Endothelial cell of umbilical vein (primary cell): ENCODE measurements around the gene CACNA2D2.

Experiments used
- EZH2 ChIP-seq: IDR thresholded peaks from 2 replicates; pipeline ENCODE4 v1.6.1; 2012; ENCODE audit warnings: borderline replicate concordance, low read depth, mild to moderate bottlenecking, moderate library complexity, low read length, inconsistent platforms; ENCODE audit not compliant: severe bottlenecking
- FOS ChIP-seq: IDR thresholded peaks from 2 replicates; pipeline ENCODE4 v1.6.1; 2011; ENCODE audit warnings: mild to moderate bottlenecking, low read length, moderate library complexity, borderline replicate concordance; ENCODE audit not compliant: insufficient read depth
- GATA2 ChIP-seq: IDR thresholded peaks from 2 replicates; pipeline ENCODE4 v1.7.0; 2011; ENCODE audit warnings: low read depth, mild to moderate bottlenecking, moderate library complexity, mixed read lengths, low read length; ENCODE audit not compliant: insufficient read length, insufficient read depth
- MAX ChIP-seq: IDR thresholded peaks from 2 replicates; pipeline ENCODE4 v1.6.1; 2011; ENCODE audit not compliant: insufficient read depth, insufficient read length
- POLR2A ChIP-seq: IDR thresholded peaks from 2 replicates; pipeline ENCODE4 v1.6.1; 2012; ENCODE audit warnings: low read depth, mild to moderate bottlenecking, control low read depth, low read length
- TF ChIP-seq, protein P1 (sequence below), 2 donors: IDR thresholded peaks; 1 replicate in 1 of 2; 2 replicates in 1 of 2; pipeline ENCODE4 v1.5.1; 2011; ENCODE audit warnings: low read length in 2 of 2, mild to moderate bottlenecking in 2 of 2, moderate library complexity in 2 of 2, control low read depth in 1 of 2, inconsistent platforms in 1 of 2, low read depth in 1 of 2; ENCODE audit not compliant: insufficient read depth in 1 of 2; ENCODE audit errors: extremely low read depth in 1 of 2

- TF ChIP-seq, protein P1, sequence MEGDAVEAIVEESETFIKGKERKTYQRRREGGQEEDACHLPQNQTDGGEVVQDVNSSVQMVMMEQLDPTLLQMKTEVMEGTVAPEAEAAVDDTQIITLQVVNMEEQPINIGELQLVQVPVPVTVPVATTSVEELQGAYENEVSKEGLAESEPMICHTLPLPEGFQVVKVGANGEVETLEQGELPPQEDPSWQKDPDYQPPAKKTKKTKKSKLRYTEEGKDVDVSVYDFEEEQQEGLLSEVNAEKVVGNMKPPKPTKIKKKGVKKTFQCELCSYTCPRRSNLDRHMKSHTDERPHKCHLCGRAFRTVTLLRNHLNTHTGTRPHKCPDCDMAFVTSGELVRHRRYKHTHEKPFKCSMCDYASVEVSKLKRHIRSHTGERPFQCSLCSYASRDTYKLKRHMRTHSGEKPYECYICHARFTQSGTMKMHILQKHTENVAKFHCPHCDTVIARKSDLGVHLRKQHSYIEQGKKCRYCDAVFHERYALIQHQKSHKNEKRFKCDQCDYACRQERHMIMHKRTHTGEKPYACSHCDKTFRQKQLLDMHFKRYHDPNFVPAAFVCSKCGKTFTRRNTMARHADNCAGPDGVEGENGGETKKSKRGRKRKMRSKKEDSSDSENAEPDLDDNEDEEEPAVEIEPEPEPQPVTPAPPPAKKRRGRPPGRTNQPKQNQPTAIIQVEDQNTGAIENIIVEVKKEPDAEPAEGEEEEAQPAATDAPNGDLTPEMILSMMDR (IDR thresholded peaks at IDR 0.05; ENCODE audit: extremely low read depth in 1 of 2, insufficient read depth in 1 of 2, low read depth in 1 of 2, low read length in 2 of 2), result no peak
- TF ChIP-seq EZH2, result no peak
- TF ChIP-seq POLR2A, result no peak
- no peak for TF ChIP-seq GATA2
- no peak for TF ChIP-seq MAX
- TF ChIP-seq FOS, result no peak
Measured at GRCh38 chr3:50406487-50406886, 96.9 kb downstream of the CACNA2D2 start.
